ENCODE data around the gene LPAR1. TPM values are rescaled to one million over a fixed set of nuclear protein-coding genes. Genes with fewer than 3 reads are reported as not detected.
"Not testable (repeated sequence)": the region's sequence is repeated elsewhere in the genome, so short reads cannot be mapped to it uniquely, and the experiment has no call there.

The LPAR1 gene
- total RNA-seq: 67.6 TPM

DNA sequence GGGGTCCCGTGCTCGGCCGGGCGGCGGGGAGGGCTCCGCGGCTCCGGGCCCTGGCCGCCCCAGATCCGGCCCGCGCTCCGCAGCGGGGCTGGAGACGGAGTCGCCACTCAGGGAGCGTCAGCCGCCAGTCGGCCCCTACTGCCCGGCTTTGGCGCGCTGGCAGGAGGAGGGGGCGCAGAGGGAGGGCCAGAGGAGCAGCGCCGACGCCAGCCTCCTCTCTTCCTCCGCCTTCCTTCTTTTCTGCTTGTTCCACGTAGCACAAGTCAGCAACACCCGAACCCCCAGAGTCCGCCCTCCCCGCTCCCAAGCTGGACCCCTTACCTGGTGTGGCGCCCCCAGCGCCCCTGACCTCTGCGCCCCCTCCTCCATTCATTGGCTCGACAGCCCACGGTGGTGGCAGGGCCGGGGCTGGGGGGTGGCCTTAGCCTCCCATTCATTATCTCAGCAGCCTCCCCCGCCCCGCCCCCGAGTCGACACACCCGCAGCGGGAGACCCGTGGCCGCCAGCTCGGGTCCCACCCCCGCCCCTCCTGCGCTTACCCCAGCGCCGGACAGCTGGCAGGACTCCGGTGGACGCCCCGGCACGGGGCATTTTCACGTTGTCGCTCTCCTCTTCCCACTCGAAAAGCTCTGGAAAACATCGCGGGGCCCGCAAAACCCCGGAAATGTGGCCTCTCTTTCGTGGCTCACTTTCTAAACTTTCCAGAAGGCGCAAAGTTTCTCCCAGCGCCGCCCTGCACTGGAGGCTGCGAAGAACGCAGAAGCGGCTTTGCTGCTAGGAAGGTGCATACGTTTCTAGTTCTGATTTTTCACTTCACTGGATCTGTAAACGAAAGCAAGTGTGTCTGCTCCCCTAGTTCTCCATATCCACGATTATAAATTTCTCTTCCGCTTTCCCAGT, at the start of gene LPAR1:
Gene LPAR1, minus strand, starts transcription at position 140 of the 900 bp plus-strand sequence. CDS start 66,353 bp downstream, outside the sequence.
- DNase-seq (ENCODE audit: low spot score): peak; percentile 73

- no peak for DNase-seq (ENCODE audit: low spot score)
Measured at GRCh38 chr9:111078391-111079038, 40.2 kb upstream of the LPAR1 start.

GRCh38 chr9:111076519-111076918, 38.2 kb upstream of the LPAR1 start:
- no peak for DNase-seq (ENCODE audit: low spot score)

DNA sequence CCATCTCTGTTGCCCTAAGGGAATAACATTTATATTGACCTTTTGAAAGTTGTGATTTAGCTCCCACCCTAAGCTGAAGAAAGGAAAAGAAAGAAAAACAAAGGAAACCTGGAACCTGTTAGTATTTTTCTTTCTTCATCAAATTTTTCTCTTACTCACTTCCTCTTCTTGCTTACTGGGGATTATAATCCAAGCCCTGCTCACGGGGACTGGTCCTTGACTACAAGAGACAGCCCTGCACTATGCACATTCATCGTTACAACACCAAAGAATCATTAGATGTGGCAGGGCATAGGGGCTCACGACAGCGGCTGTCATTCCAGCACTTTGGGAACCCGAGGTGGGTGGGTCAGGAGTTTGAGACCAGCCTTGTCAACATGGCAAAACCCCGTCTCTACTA, 37.8 kb upstream of the LPAR1 start:
- DNase-seq (ENCODE audit: low spot score): no peak

GRCh38 chr9:111074395-111074794, 36.1 kb upstream of the LPAR1 start:
- DNase-seq (ENCODE audit: low spot score): no peak

DNA sequence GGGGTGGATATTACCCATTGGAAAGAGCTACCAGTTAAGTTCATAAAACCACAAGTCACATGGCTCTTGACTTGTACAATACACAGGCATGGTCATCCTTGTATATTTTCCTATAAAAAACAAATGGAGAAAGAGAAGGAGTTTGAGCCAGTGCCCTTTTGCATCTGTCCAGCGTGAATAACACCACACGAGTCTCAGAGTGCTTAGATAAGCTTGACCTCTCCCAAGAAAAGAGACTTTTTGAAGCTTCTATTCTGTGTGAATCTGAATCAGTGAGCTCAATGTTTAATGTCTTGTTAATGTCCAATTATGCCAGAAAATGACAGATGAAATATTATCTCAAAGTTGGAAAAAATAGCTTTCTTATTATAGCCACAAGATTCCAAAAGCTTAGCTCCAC, 30.9 kb upstream of the LPAR1 start:
- no peak for DNase-seq (ENCODE audit: low spot score)

DNA sequence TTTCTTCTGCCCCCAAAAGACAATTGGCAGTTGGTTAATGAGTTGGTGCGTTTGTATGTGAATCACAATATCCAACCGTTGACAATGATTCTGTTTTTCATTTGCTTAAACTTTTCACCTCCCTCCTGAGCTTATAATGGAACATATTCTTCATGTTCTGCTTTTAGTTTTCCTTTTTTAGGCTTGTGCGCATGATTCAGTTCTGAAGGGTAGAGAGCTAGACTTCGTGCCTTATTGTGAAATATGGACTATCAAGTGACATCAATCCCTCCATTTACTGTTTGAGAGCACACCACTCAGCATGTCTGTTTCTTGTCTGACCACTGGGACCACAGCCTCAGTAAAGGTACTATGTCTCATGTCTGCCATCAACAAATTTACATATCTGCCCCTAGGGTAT, 30.5 kb upstream of the LPAR1 start:
- no peak for DNase-seq (ENCODE audit: low spot score)

GRCh38 chr9:111068383-111068730, 30.1 kb upstream of the LPAR1 start:
- DNase-seq (ENCODE audit: low spot score): no peak

DNA sequence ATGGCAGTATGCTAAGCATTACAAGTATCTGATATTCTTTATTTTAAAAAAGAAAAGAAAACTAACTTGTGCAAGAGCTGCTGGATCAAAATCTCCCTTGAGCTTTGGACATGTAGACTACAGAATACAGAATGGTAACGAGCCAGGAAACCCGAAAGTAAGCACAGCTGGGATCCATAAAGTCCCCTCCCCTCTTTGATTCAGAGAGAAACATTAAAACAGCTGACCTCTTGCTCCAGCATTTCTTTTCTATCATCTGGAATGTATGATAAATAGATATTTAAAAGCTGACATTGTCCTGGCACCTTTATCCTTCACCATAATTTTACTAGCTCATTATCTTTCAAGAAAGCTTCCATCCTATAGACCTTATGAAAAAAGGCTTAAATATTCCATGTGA, 28.2 kb upstream of the LPAR1 start:
- no peak for DNase-seq (ENCODE audit: low spot score)

DNA sequence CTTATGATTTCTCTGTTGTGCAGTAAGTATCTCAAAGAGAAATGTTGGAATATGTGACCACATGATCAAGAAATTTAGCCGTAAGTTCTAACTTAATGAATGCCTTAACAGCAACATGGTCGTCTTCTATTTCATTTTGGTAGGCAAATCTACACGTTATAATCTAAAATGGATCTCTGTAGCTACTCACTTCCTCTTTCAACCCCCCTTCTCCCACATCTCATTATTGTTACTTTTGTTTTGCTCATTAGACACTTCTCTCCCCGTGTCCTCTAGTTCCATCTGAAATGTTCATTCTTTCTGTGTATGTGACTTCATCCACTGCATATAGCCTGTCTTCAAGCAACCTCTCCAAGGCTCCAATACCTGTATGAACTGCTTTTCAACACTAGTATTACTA, 27.1 kb upstream of the LPAR1 start:
- no peak for DNase-seq (ENCODE audit: low spot score)

GRCh38 chr9:111064160-111064837, 26.0 kb upstream of the LPAR1 start:
- no peak for DNase-seq (ENCODE audit: low spot score)

- DNase-seq (ENCODE audit: low spot score): no peak
Measured at GRCh38 chr9:111063332-111063731, 25.1 kb upstream of the LPAR1 start.

- no peak for DNase-seq (ENCODE audit: low spot score)
Measured at GRCh38 chr9:111058166-111058565, 19.9 kb upstream of the LPAR1 start.

DNA sequence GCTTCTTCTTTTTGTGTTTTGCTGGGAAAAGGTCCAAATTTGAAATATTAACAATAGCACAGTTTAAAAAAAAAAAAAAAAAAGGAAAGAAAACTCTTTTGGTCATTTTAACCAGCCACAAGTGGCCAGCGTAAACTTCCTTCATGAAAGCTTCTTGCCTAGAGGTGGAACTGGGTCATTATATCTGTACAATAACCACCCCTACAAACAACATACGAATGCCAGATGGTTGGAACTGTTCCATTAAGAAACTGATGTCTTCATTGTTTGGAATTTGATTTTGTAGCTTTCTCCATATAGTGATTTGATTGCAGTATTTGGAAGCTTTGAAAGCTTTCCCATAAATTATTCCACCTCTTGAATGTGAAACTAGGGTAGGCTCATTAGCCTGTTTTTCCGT, 18.3 kb upstream of the LPAR1 start:
- no peak for DNase-seq (ENCODE audit: low spot score)

GRCh38 chr9:111052791-111053190, 14.5 kb upstream of the LPAR1 start:
- DNase-seq (ENCODE audit: low spot score): no peak

DNA sequence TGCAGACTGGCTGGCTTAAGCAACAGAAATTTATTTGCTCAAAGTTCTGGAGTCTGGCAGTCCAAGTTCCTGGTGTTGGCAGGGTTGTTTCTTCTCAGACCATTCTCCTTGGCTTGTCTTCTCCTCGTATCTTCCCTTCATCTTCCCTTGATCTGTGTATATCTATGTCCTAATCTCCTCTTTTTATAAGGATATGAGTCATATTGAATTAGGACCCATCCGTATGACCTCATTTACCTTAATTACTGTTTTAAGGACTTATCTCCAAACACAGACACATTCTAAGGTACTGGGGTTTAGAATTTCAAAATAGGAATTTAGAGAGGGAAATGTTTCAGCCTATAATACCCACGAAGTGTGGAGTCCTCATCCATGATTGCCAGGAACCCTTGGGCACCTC, 13.1 kb upstream of the LPAR1 start:
- no peak for DNase-seq (ENCODE audit: low spot score)

GRCh38 chr9:111050819-111051218, 12.5 kb upstream of the LPAR1 start:
- no peak for DNase-seq (ENCODE audit: low spot score)

DNA sequence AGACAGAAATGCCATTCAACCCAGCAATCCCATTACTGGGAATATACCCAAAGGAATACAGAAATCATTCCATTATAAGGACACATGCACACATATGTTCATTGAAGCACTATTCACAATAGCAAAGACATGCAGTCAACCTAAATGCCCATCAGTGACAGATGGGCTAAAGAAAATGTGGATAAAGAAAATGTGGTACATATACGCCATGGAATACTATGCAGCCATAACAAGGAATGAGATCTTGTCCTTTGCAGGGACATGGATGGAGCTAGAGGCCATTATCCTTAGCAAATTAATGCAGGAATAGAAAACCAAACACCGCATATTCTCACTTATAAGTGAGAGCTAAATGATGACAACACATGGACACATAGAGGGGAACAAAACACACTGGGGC, 9.0 kb upstream of the LPAR1 start:
- DNase-seq (ENCODE audit: low spot score): not testable (repeated sequence)

GRCh38 chr9:111041902-111042301, 3.6 kb upstream of the LPAR1 start:
- no peak for DNase-seq (ENCODE audit: low spot score)

DNA sequence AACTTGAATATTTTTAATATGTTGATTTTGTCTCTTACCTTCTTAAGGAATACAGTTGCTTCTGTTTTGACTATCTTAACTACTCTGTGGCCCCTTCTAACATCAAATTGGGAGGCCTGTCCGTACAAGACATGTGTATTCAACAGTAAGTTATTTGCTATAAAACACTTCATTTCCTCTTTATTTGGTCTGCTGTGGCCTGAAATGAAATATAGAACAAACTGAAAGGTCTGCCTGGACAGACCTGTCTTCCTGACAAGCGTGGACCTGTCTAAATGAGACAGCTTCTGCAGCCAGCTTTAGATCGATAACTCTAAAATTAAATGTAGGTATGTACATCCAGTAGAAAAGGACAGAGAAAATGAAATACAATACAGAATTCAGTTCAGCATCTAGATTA, 2.2 kb upstream of the LPAR1 start:
- DNase-seq (ENCODE audit: low spot score): no peak

GRCh38 chr9:111039231-111039906, 1.1 kb upstream of the LPAR1 start:
- no peak for DNase-seq (ENCODE audit: low spot score)

DNA sequence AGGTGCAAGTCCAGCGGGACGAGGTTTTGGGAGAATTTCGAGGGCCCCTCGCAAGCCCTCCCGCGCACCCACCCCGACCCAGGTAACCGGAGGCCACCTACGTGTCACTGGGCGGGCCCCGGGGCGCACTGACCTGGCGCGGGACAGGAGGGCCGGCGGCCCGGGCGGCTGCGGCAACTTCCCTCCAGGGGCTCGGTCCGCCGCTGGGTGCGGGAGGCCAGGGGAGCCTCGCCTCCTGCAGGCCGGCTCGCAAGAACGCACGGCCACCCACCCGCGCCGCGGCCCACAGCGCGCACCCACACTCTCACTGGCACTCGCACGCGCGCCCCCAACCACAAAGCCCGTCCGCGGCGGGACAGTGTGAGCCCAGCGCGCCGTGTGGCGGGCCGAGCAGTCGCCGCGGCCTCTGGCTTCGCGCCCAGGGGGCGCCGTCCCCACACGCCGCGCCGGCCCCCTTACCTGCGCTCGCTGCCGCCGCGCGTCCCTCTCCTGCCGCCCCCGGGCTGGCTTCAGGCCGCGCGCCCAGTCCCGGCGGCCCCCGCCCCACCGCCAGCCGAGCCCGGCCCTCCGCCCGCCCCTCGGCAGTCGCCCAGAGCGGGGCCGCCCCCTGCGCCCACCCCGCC, 451 bp downstream of the LPAR1 start:
- DNase-seq (ENCODE audit: low spot score): peak; percentile 46

All from ureter (tissue), 1 donor.